GM21381 (cell line): ENCODE measurements around the gene ZNF318.
A peak's percentile ranks its signal among the peaks of the same experiment; 100 is the strongest.
"Not testable (repeated sequence)": the region's sequence is repeated elsewhere in the genome, so short reads cannot be mapped to it uniquely, and the experiment has no call there.

Source experiments
- ATAC-seq: cut with Tn5 transposase; IDR thresholded peaks from one replicate; pipeline ENCODE4 v1.9.1; 2021; ENCODE audit warnings: mild to moderate bottlenecking, moderate library complexity; ENCODE audit not compliant: unreplicated experiment

ZNF318 gene

GRCh38 chr6:43369174-43370002, at the start of gene ZNF318:
Gene ZNF318 (minus strand): TSS chr6:43369647. CDS start chr6:43369365, 282 bp downstream.
- peak; percentile 86 for ATAC-seq

GRCh38 chr6:43416935-43417334, 47.5 kb upstream of the ZNF318 start:
- ATAC-seq: no peak

GRCh38 chr6:43415275-43415674, 45.8 kb upstream of the ZNF318 start:
- ATAC-seq: not testable (repeated sequence)

GRCh38 chr6:43413002-43413401, 43.6 kb upstream of the ZNF318 start:
- no peak for ATAC-seq

- no peak for ATAC-seq
Observed at GRCh38 chr6:43412541-43412940, 43.1 kb upstream of the ZNF318 start.

- ATAC-seq: not testable (repeated sequence)
Observed at GRCh38 chr6:43410776-43411175, 41.3 kb upstream of the ZNF318 start.

- no peak for ATAC-seq
Observed at GRCh38 chr6:43408259-43408658, 38.8 kb upstream of the ZNF318 start.

GRCh38 chr6:43407296-43407695, 37.8 kb upstream of the ZNF318 start:
- ATAC-seq: no peak

- no peak for ATAC-seq
Observed at GRCh38 chr6:43405354-43405753, 35.9 kb upstream of the ZNF318 start.

- ATAC-seq: no peak
Observed at GRCh38 chr6:43402820-43403219, 33.4 kb upstream of the ZNF318 start.

- ATAC-seq: no peak
Observed at GRCh38 chr6:43401730-43402129, 32.3 kb upstream of the ZNF318 start.

GRCh38 chr6:43399932-43400487, 30.6 kb upstream of the ZNF318 start:
- ATAC-seq: no peak

GRCh38 chr6:43396408-43397149, 27.1 kb upstream of the ZNF318 start:
- no peak for ATAC-seq

GRCh38 chr6:43395776-43396175, 26.3 kb upstream of the ZNF318 start:
- no peak for ATAC-seq

- ATAC-seq: no peak
Observed at GRCh38 chr6:43394982-43395381, 25.5 kb upstream of the ZNF318 start.

- no peak for ATAC-seq
Observed at GRCh38 chr6:43393602-43394001, 24.2 kb upstream of the ZNF318 start.

GRCh38 chr6:43393133-43393532, 23.7 kb upstream of the ZNF318 start:
- not testable (repeated sequence) for ATAC-seq

GRCh38 chr6:43391440-43392031, 22.1 kb upstream of the ZNF318 start:
- ATAC-seq: no peak

GRCh38 chr6:43390753-43391439, 21.4 kb upstream of the ZNF318 start:
- not testable (repeated sequence) for ATAC-seq

GRCh38 chr6:43389730-43390295, 20.4 kb upstream of the ZNF318 start:
- no peak for ATAC-seq
